Immature natural killer cell (primary cell): Measurements from ENCODE around the gene TGFBR3L. TPM values are rescaled to one million over a fixed set of nuclear protein-coding genes. Genes with fewer than 3 reads are reported as not detected.
"Not testable (repeated sequence)": the region's sequence is repeated elsewhere in the genome, so short reads cannot be mapped to it uniquely, and the experiment has no call there.

Source experiments
- DNase-seq, 3 donors: peaks; one replicate each; pipeline ENCODE4 v3.0.0; 2022; ENCODE audit warnings: mixed read lengths in 1 of 3
- H3K27ac Mint-ChIP-seq, 6 donors: one replicate each; pipeline ENCODE4 v1.8.0; 2020; ENCODE audit warnings: mixed read lengths in 6 of 6, mild to moderate bottlenecking in 5 of 6, inconsistent platforms in 4 of 6, moderate library complexity in 3 of 6
- H3K27me3 Mint-ChIP-seq, 3 donors: one replicate each; pipeline ENCODE4 v1.8.0; 2020 to 2021; ENCODE audit warnings: low read depth in 3 of 3, mild to moderate bottlenecking in 3 of 3, mixed read lengths in 3 of 3, moderate library complexity in 3 of 3, inconsistent platforms in 1 of 3
- H3K36me3 Mint-ChIP-seq, 3 donors: one replicate each; pipeline ENCODE4 v1.8.0; 2020; ENCODE audit warnings: mixed read lengths in 3 of 3, inconsistent platforms in 2 of 3, mild to moderate bottlenecking in 2 of 3
- H3K4me1 Mint-ChIP-seq, 2 donors: one replicate each; pipeline ENCODE4 v1.8.0; 2020; ENCODE audit warnings: inconsistent platforms in 2 of 2, mild to moderate bottlenecking in 2 of 2, mixed read lengths in 2 of 2, moderate library complexity in 1 of 2
- H3K4me3 Mint-ChIP-seq, 5 donors: one replicate each; pipeline ENCODE4 v1.8.0; 2020; ENCODE audit warnings: mild to moderate bottlenecking in 5 of 5, mixed read lengths in 5 of 5, inconsistent platforms in 3 of 5, moderate library complexity in 3 of 5
- H3K9me3 Mint-ChIP-seq, 6 donors: one replicate each; pipeline ENCODE4 v1.8.0; 2020; ENCODE audit warnings: mild to moderate bottlenecking in 6 of 6, mixed read lengths in 6 of 6, inconsistent platforms in 4 of 6, moderate library complexity in 3 of 6
- polyA plus RNA-seq, 3 donors: library from polyadenylated mRNA; unstranded; fragments of 300-500 nt; fragmentation: Illumina TruSeq; gene quantifications; one replicate each; pipeline ENCODE4 v1.2.3, GENCODE V29; 2021

The TGFBR3L gene
- polyA plus RNA-seq, 3 donors from 2014 or later: 0.86 TPM; not detected in 2

GRCh38 chr19:7912144-7912696, 2.4 kb upstream of the TGFBR3L start:
- Mint-ChIP-seq H3K4me3 (no peak overlapping the region), H3K27ac (no peak overlapping the region), H3K27me3 (peaks cover 18 to 30% (median 24%) of the 10 kb centered on the region in 3 donors), H3K9me3 (peaks cover 0 to 5% (median 0%) of the 10 kb centered on the region in 6 donors), H3K36me3 (peaks cover 0 to 10% (median 10%) of the 10 kb centered on the region in 3 donors), H3K4me1 (peaks cover 13% of the 10 kb centered on the region in 2 donors)
- DNase-seq: no peak

DNA sequence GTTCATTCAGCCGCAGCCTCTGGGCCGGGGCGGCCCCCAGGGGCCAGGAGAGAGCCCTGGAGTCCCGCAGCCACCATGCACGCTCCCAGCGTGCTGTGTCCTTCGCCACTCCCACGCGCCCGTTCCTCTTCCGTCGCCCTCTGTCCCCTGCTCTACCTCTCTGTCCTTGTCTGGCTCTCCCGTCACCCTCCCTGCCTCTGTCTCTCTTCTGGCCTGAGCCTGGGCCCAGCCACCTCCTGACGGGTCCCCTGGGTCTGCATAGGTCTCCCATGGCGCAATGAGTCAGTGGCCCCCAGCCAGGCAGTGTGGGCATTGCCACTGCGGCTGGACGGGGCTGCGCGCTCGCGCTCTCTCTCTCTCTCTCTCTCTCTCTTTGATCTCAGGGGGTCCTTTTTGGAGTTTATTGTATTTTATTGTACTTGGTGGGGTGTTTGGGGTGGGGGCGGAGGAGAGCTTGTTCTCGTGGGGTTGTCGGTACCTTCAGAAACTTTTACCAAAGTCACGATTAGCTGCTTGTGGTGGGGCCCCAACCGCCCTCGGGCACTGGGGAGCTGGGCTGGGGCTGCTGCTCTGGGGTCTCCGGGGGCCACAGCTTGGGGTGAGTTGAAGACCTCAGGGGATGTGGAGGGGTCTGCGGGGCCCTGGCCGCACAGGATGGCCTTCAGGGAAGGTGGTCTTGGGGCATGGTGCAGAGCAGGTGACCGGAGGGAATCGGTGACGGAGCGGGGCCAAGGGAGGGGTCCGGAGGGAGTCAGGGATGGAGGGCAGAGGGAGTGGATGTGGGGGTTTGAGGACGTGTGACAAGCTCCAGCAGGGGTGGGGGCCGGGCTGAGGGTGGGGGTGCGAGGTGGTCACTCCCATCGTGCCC, 1.7 kb upstream of the TGFBR3L start:
- Mint-ChIP-seq H3K27me3 (peaks cover 20 to 30% (median 26%) of the 10 kb centered on the region in 3 donors), H3K27ac (peak overlapping the region in 1 of 6 donors; percentile 71), H3K9me3 (peaks cover 0 to 5% (median 0%) of the 10 kb centered on the region in 6 donors), H3K36me3 (peaks cover 0 to 10% (median 8%) of the 10 kb centered on the region in 3 donors), H3K4me3 (no peak overlapping the region), H3K4me1 (peaks cover 13% of the 10 kb centered on the region in 2 donors)
- peak in 1 of 3 donors; percentile 0 for DNase-seq

DNA sequence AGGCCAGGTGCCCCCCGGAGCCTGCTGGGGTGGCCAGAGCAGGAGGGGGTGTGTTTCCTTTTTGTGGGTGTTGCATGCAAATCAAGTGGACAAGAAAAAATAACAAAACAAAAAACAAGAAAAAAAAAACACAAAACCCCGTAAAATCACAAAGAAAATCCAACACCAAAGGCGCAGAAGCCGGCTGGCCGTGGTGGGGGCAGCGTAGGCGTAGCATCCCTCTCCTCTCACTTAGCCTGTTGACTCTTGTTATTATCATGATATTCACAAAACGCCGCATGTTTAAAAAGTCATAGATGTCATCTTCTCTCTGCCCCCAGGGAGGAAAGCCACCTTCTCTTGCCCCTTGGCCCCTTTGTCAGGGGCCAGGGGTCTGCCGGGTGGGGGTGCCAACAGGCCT, 978 bp upstream of the TGFBR3L start:
- Mint-ChIP-seq H3K9me3 (peaks cover 0 to 5% (median 0%) of the 10 kb centered on the region in 6 donors), H3K4me1 (peaks cover 13 to 15% of the 10 kb centered on the region in 2 donors), H3K36me3 (peaks cover 0 to 10% (median 8%) of the 10 kb centered on the region in 3 donors), H3K4me3 (no peak overlapping the region), H3K27ac (no peak overlapping the region), H3K27me3 (peaks cover 26 to 31% (median 31%) of the 10 kb centered on the region in 3 donors)
- DNase-seq: no peak

DNA sequence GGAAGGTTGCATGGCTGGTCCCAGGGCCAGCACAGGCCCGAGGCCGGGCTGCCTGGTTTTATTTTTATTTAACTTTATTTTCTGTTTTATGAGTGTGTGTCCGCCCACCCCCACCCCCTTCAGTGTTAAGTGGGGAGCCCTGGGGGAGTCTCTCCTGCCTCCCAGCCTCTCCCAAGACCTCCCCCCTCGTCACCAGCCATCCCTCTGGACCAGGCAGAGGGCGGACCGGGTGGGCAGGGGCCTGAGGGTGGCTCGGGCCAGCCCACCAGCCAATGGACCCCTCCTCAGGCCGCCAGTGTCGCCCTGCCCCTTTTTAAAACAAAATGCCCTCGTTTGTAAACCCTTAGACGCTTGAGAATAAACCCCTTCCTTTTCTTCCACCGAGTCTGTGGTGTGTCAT, 531 bp upstream of the TGFBR3L start:
- Mint-ChIP-seq H3K9me3 (peaks cover 0 to 5% (median 0%) of the 10 kb centered on the region in 6 donors), H3K4me3 (peak overlapping the region in 1 of 5 donors; percentile 7), H3K27ac (peak overlapping the region in 1 of 6 donors; percentile 50), H3K36me3 (peaks cover 0 to 10% (median 8%) of the 10 kb centered on the region in 3 donors), H3K4me1 (peaks cover 13 to 15% of the 10 kb centered on the region in 2 donors), H3K27me3 (peaks cover 29 to 34% (median 30%) of the 10 kb centered on the region in 3 donors)
- DNase-seq: no peak

GRCh38 chr19:7915250-7916102, 846 bp downstream of the TGFBR3L start:
- Mint-ChIP-seq H3K36me3 (peaks cover 0 to 10% (median 8%) of the 10 kb centered on the region in 3 donors), H3K27ac (peak overlapping the region in 3 of 6 donors; percentile 11 to 61 (median 46)), H3K9me3 (peaks cover 0 to 5% (median 0%) of the 10 kb centered on the region in 6 donors), H3K27me3 (peaks cover 34 to 43% (median 40%) of the 10 kb centered on the region in 3 donors), H3K4me3 (peak overlapping the region; percentile 53 to 68 (median 59)), H3K4me1 (peaks cover 20 to 21% of the 10 kb centered on the region in 2 donors)
- no peak for DNase-seq

GRCh38 chr19:7916103-7916954, 1.7 kb downstream of the TGFBR3L start:
- Mint-ChIP-seq H3K27ac (peak overlapping the region in 2 of 6 donors; percentile 11 to 72), H3K27me3 (peaks cover 36 to 40% (median 40%) of the 10 kb centered on the region in 3 donors), H3K36me3 (peaks cover 0 to 9% (median 7%) of the 10 kb centered on the region in 3 donors), H3K4me1 (peaks cover 26 to 28% of the 10 kb centered on the region in 2 donors), H3K9me3 (peaks cover 0 to 3% (median 0%) of the 10 kb centered on the region in 6 donors), H3K4me3 (peak overlapping the region; percentile 33 to 68 (median 59))
- DNase-seq: peak; percentile 70 to 77 (median 71)

GRCh38 chr19:7916955-7917266, 2.3 kb downstream of the TGFBR3L start:
- Mint-ChIP-seq H3K4me3 (peak overlapping the region; percentile 69 to 91 (median 80)), H3K27ac (peak overlapping the region in 5 of 6 donors; percentile 66 to 86 (median 78)), H3K36me3 (peaks cover 0 to 6% (median 5%) of the 10 kb centered on the region in 3 donors), H3K9me3 (peaks cover 0 to 2% (median 0%) of the 10 kb centered on the region in 6 donors), H3K4me1 (peaks cover 29 to 30% of the 10 kb centered on the region in 2 donors), H3K27me3 (peaks cover 36 to 40% (median 39%) of the 10 kb centered on the region in 3 donors)
- no peak for DNase-seq

DNA sequence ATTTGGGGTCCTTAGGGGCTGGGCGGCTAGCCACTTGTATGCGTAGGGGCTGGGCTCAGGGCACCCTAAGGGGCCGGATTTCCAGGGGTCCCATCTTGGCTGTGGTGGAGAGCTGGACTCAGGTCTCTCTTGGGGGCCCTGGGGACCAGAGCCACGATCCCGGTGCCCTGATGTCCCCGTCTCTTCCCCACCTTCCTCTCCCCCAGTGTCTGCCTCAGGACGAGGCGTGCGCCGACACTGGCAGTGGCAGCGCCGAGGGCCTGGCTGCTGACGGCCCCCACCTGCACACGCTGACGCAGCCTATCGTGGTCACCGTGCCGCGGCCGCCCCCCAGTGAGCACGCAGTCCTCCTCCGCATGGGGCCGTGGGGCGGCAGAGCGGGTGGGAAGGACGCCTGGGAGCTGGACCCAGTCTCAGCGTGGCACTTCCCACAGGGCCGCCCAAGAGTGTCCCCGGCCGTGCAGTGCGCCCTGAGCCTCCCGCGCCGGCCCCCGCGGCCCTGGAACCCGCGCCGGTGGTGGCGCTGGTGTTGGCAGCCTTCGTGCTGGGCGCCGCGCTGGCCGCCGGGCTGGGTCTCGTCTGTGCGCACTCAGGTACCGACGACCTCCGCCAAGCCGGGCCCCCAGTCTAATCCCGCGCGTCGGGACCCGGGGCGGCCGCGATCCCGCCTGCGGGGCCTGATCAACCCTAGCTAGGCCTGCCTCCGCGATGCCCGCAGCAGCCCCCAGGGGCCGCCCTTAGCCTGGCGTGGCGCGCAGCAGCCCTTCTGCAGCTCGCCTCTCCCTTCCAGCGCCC, 2.8 kb downstream of the TGFBR3L start:
- H3K4me1 Mint-ChIP-seq: peaks cover 29 to 34% of the 10 kb centered on the region in 2 donors
- peak; percentile 47 to 51 (median 47) for DNase-seq

GRCh38 chr19:7918062-7918614, 3.5 kb downstream of the TGFBR3L start:
- Mint-ChIP-seq H3K27ac (peak overlapping the region in 3 of 6 donors; percentile 23 to 68 (median 49)), H3K4me1 (peaks cover 29 to 36% of the 10 kb centered on the region in 2 donors), H3K27me3 (peaks cover 33 to 38% (median 37%) of the 10 kb centered on the region in 3 donors)

More for the DNA sequence above, 2.8 kb downstream of the TGFBR3L start:
- Mint-ChIP-seq H3K36me3 (peaks cover 0 to 5% (median 4%) of the 10 kb centered on the region in 3 donors), H3K27ac (peak overlapping the region in 5 of 6 donors; percentile 68 to 86 (median 78)), H3K9me3 (peaks cover 0 to 2% (median 0%) of the 10 kb centered on the region in 6 donors), H3K4me3 (peak overlapping the region; percentile 69 to 91 (median 80)), H3K27me3 (peaks cover 33 to 41% (median 38%) of the 10 kb centered on the region in 3 donors)

GRCh38 chr19:7918615-7919421, 4.2 kb downstream of the TGFBR3L start:
- no peak for DNase-seq
- H3K27ac Mint-ChIP-seq: peak overlapping the region in 3 of 6 donors; percentile 34 to 94 (median 49)
- H3K4me3 Mint-ChIP-seq: peak overlapping the region; percentile 30 to 97 (median 92)
- H3K4me1 Mint-ChIP-seq: peaks cover 29 to 37% of the 10 kb centered on the region in 2 donors
- peaks cover 0 to 2% (median 0%) of the 10 kb centered on the region in 6 donors for H3K9me3 Mint-ChIP-seq
- H3K27me3 Mint-ChIP-seq: peaks cover 33 to 41% (median 38%) of the 10 kb centered on the region in 3 donors
- H3K36me3 Mint-ChIP-seq: no peaks in the 10 kb centered on the region

More at GRCh38 chr19:7918062-7918614, 3.5 kb downstream of the TGFBR3L start:
- not testable (repeated sequence) for DNase-seq, H3K9me3 Mint-ChIP-seq, H3K36me3 Mint-ChIP-seq
- H3K4me3 Mint-ChIP-seq: peak overlapping the region; percentile 33 to 68 (median 58)
